ENCODE results near the gene WDR72.

GRCh38 chr15:53477981-53478766 lies 281.3 kb downstream of the WDR72 start:
- TF ChIP-seq EP300 (IDR thresholded peaks at IDR 0.05) = no peak
- TF ChIP-seq CTCF (IDR thresholded peaks at IDR 0.05) = no peak

All from gastroesophageal sphincter (tissue), 3 donors.